Activated CD4-positive, alpha-beta T cell treated with anti-CD3 and anti-CD28 coated beads, Interleukin-2, amount 50 U/mL, for 48 hours (primary cell): ENCODE results near the gene SMS.

Experiments
- DNase-seq, 2 experiments: peaks; one replicate each; pipeline ENCODE4 v3.0.0-alpha.2; 2020

SMS gene

DNA sequence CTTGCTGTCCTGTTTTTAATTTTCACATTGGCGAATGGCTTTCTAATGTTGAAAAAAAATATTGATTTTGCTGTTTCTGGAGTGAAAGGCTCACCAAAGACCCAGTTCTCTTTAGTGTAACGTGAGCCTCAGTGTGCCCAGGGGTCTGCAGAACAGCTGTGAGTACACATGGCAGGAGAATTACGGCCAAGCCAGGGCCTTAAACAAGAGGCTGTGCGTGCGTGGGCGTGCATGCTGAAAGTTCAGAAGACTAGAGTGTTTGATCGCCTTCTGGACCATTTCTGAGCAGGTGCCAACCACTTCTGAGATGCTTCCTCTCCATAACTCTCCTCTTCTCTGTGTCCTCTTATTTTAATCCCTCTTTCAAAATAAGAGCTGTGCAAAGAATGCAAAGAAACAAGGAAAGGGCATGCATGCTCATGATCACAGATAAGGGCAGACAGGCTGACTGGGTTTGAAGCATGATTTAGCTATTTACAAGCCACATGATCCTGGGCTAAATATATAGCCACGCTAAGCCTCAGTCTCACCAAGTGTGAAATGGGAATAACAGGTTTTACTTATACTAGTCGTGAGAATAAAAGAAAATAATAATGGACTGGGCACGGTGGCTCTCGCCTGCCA lies 101.5 kb downstream of the SMS start:
- no peak for DNase-seq

DNA sequence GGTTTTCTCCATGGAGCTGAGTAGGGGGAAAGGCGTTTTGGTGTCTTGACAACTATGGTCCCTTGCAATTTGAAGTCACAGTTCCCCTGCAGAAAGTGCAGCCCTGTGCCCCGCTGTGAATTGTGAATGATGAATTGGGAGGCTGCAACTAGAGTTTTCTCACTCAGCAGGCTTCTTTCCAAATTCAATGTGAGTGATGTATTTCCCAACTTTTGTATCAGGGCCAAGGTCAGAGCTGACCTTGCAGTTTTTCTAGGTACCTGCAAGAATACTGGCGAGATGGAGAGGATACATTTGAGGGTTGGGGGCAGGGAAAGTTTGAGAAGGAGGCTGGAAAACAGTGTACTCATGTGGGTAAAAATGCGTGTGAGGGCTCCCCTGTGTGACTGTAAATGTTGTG lies 103.4 kb downstream of the SMS start:
- no peak for DNase-seq
